CMK (cell line): Measurements from ENCODE around the gene MAP1LC3B2.

Experiments
- DNase-seq: peaks from one replicate; pipeline ENCODE4 v3.0.0-alpha.2; 2010; ENCODE audit warnings: low read depth

Gene MAP1LC3B2

DNA sequence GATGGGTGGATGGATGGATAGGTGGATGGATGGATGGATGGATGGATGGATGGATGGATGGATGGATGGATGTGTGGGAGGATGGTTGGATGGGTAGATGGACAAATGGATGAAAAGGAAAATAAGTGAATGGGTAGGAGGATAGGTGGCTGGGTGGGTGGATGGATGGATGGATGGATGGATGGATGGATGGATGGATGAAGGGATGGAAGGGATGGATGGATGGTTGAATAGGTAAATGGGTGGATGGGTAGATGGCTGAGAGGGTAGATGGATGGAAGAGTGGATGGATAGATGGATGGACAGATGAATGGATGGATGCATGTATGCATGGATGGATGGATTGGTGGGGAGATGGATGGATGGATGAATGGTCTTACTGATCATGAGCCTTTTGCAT lies 36.5 kb downstream of the MAP1LC3B2 start:
- DNase-seq = no peak

DNA sequence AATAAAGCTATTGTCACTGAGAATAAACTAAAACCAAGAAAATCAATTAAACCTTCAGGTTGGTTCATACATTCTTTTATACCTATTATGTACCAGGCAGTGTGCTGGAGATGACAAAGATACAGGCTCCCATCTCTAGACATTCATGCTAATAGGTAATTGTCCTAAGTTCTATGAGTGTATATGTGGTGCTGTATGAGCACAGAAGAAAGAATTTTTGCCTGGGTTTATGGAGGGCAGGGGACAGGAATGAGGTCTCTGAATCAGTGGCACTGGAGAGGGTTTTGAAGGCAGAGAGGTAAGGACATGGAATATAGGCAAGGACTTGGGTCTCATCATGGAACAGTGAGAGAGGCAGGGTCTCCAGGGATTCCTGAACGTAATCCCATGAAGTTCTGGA lies 38.7 kb downstream of the MAP1LC3B2 start:
- DNase-seq = no peak

DNA sequence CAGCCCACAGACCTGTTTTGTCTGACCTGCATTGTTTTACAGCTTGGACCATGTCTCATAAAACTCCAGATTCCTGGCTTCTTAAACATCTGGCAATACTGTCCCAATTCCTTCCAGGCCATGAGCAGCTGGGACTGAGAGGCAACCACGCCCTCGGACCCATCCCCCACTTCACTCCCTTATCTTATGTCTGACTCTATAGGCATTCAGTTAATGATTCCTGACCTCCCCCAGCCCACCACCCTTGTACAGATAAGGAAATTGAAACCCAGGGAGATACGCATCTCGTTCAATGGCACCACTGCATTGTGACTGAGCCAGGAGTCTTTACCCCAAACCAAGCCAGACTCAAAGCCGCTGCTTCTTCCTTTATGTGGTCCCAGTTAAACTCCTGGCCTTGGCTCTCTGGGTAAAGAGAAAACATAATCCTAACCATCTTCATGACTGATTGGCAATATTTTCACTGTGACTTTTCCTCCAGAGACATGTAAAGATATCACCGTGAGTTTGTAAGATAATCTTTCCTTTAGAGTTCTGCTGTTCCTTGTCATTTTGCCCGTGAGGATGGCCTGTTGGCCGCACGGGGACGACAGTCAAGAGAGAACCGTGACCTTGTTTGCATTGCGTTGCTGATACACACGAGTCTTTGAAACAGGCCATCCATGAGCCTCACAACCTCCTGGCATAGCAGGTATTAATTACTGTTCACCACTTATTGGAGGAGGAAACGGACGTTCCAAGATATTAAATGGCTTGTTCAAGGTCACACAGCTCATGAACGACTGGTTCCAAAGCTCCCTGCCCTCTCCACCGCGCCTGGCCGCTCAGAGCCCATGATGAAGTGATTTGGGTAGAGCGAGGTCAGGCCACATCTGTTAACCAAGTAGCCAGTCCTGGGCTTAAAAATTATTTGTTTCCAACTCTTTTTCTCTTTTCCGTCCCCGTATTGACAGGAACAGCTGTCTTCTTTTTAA lies 39.4 kb downstream of the MAP1LC3B2 start:
- no peak for DNase-seq

DNA sequence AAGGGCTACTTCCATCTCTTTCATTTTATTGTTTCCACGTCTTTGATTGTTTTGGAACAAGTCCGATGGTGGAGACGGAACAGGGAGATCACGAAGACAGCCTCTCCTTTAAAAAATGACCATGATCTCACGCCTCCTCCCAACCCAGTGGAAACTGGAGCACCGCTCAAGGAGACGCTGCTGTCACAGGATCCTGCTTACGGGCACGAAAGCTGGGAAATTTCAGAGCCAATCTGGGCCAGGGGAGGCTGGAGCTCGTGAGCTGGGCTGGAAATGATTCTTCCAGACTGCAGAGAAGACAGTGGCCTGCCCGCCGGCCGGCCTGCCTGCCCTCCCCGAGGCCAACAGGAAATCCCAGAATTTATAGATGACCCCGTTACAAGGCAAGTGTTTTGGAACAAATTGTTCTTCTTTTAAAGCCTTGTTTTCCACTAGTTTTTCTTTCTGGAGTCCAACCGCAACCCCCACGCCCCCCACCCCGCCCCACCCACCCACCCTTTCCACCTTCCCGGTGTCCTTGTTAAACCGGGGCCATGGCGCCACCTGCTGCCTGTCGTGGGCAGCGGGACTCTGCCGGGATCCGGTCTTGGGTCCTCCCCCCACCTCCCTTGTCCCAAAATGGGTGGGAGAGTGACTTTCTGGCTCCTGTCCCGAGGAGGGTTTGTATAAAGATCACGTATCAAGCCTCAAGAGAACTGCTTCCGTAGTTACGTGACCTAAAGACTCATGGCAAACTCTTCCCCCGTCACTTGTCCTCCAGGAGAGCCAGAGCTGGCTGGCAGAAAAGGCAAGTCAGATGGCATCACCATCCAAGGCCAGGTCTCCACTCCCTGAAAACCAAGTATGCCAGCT lies 40.3 kb downstream of the MAP1LC3B2 start:
- no peak for DNase-seq

DNA sequence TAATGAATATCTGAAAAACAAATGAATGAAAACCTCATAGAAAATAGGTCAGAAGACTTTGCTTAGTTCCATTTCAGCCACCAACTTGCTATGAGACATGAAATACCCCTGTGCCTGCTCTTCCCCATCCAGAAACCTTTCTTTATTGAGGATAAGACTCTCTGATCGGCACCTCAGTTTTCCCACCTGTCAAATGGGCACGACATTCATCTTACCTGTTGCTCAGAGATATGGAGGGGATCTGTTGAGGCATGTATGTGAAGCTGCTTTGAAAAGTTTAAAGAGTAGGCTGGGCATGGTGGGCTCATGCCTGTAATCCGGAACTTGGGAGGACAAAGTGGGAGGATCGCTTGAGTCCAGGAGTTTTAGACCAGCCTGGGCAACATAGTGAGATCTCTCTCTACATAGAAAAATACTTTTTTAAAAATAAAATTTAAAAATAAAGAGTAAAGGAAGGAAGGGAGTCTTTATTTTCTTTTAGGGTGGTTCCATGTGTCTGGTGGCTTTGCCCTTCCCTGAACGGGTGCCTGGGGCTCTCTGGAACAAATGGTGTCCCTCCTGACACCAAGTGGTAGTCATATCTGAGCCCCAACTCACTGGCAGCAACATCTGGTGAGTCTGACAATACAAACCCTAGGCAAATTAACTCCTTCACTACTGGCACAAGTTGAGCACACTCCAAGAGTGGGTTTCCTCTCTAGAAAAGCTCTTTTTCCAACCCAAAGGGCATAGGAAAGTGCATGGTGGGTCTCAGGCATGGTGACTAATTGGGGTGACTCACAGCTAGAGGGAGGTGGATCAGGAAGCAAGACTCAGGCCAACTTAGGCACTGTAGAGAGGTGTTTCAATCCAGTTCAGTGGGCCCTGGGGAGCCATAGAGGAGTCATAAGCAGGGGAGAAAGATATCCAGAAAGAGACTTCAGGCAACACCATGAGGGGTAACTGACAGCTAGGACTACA lies 42.1 kb downstream of the MAP1LC3B2 start:
- no peak for DNase-seq

DNA sequence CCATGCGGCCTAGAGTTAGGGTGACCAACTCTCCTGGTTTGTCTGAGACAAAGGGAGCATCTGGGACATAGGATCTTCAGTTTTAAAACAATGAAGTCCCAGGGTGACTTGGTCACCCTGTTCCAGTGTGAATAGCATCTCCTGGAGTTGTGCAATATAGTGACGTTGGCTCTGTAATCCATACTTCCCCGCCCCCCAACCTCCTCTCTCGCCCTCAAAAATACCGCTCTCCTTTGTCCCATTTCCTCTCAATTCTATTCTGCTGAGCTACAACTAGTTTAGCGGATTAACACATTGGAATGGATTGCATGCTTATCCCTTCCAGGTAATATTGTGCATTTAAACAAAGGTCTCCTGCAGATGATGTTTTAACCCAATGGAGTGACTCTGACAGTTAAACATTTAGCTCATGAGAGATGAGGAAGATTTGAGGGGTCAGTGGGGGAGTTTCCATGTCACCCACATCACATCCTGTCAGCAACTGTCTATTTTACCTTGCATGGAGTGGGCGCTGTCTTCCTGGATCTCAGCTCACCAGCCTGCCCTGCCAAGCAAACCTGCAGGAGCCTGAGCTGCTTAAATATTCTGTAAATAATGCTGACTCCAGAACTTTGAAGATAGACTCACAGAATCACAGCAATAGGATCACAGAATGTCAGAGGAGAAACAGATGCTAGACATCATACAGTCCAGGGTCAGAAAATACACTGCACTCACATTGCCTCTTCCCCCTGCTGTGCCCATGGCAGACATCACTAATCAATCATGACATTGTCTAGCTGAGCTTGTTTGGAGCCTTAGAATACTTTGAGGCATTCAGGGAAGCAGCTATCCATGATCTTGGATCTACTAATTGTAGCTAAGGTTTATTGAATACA lies 43.0 kb downstream of the MAP1LC3B2 start:
- DNase-seq = no peak

DNA sequence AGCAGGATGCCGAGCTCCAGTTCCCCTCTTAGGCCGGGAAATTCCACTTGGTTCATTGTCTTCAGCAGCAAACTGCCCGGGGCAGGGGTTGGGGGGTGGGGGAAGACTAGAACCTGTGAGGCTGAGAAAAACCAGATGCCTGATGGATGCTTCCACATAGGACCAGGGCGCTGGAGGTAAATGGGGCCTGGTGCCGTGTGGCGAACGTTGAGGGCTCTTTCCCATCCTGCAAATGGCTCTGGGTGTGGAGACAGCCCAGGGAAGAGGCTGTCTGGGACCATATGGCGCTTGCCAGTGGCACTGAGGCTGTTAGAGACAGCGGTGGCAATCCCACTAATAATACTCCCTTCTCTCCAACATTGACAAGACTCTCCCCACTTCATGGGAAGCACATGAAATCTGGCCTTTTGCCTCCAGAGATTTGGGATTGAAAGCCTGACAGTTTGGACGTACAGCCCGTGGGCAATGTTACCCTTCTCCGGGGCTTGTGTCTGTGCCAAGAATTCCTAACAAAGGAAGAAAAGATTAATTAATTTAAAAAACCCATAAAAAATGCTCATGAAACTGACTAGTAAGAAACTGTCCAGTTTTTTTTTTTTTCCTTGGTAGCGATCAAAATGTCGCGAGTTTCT lies 44.5 kb downstream of the MAP1LC3B2 start:
- DNase-seq = no peak

DNA sequence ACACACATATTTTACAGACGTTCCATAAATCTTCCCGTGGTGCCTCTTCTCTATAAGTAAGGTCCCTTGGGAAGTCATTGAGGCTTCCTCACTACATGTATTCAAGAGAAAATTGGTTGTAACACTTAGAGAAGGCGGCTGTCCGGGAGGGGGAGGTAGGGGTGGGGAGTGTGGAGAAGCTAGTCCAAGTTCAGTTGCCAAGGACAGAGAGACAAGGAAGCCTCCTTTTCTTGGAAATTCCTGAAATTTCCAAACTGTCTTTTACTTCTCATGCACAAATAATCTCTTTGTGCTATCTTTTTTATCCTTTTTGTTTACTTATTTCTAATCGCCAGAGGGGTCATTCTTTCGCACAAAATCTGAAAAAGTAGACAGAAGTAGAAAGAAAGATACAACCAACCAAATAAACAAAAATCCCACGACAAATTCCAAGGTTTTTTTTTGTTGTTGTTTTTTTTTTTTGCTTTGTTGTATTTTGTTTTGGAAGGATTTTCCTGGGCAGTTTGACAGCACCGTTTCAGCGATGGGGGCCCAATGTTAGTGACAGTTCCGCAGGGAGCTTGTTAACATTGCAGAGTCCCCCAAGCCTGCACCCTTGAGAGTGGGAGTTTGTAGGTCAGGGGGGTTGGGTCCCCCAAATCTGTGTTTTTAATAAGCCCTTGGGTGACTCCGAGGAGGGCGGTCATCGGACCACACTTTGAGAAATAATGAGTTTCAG lies 45.2 kb downstream of the MAP1LC3B2 start:
- DNase-seq = no peak

DNA sequence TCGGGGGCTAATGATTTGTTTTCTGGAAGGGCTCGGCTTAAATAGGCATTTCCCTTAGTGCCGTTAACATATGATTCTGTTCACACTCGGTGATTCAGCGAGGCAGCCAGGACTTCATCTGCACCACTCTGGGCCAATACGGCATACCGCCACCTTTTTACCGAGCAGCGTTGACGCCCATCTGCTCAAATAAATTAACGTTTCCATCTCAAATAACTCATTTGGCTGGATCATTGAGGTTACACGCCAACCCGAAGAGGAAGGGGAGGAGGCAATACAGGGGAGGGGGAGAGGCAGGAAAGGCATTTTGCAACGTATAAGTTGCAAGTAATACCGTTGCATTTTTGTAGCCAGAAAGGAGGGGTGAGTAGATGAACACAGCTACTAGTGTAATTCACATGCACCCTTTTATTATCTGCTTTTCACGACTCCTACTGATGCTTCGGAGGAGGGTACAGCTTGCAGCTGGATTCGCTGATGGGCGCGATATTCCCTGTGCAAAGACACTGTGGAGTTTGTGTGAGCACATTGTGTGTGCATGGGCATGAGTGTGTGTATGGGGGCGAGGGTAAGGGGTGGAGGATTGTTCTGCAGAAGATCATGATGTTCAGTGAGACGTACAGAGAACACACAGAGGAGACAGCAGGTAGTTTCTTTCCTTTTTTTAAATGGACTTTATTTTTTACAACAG lies 45.9 kb downstream of the MAP1LC3B2 start:
- DNase-seq = no peak

DNA sequence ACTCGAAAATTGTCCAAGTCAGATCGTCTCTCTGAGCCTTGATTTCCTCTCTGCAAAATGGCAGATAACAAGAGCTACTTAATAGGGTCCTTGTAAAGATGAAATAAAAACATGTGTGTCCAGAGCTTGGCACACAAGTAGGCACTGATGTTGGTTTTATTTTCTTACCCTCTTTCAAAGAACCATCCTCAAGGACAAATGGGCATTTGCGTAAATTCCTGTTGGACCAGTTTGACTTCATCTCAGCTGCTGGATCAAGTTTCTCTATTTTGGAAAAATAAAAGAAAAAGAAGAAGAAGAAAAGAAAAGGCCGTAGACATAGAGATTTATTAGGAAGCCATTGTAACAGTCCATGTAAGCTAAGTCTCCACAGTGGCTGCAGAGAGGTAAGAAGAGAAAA lies 47.2 kb downstream of the MAP1LC3B2 start:
- no peak for DNase-seq

DNA sequence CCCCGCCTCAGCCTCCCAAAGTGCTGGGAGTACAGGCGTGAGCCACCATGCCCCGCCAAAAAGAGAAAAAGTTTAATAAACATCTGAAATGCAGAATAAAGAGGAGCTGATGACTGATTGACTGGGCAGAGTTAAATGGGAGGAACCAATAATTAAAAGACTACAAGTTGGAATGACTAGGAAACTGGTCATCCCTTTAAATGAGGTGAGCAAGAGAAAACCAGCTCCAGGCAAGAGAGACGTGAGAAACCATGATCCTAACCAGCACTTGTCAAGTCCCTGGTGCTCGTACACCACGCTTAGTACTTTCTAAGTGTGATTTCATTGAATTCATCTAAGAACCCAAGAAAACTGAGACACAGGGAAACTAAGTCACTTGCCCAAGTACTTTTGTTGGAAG lies 47.9 kb downstream of the MAP1LC3B2 start:
- no peak for DNase-seq

DNA sequence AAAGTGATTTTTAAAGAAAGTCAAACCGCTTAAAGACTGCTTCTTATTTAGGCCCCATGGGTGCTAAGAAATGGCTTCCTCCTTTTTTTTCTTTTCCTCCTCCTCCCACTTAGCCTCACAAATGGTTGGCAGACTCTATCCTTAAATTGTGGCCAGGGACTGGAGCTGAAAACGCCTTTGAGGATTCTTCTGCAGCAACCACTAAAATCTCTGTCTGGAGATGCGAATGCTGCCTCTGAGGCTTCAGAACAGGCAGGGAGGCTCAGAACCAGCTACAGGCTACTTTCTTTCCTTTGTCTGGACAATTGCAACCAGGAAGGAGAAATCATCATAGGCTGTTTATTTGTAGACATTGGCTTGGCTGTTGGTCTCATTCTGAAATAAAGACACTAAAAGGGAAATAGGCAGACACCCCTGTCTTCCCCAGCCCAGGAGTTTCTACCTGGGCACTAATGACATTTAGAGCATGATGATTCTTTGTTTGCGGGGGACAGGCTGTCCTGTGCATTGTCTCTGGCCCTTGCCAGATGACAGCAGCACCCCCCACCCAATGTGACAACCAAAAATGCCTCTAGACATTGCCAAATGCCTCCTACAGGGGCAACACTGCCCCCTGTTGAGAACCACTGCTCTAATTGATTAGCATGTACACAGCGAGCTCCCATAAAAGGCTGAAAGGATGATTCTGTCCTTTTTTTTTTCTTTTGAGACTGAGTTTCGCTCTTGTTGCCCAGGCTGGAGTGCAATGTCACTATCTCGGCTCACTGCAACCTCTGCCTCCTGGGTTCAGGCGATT lies 50.3 kb downstream of the MAP1LC3B2 start:
- peak; percentile 32 for DNase-seq

DNA sequence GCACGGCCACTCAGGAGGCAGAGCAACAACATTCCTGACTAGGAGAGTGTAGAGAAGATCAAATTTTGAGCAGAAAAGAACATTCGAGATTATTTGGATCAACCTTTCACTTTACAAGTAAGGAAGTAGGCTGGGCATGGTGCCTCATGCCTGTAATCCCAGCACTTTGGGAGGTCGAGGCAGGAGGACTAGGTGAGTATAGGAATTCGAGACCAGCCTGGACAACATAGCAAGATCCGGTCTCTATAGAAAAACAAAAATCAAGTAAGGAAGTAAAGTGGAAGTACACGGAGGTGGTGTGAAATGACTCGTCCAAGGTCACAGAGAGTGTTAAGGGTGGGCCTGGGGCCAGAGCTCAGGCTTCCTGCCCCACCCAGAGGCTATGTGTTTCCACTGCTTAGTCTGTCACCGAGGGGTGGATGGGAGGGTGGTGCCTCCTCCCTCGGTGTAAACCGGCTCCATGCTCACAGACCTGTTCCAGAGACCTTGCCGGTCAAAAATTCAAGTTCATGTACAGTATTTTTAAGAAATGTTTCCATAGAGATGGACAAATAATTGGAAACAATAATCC lies 51.9 kb downstream of the MAP1LC3B2 start:
- DNase-seq = no peak

DNA sequence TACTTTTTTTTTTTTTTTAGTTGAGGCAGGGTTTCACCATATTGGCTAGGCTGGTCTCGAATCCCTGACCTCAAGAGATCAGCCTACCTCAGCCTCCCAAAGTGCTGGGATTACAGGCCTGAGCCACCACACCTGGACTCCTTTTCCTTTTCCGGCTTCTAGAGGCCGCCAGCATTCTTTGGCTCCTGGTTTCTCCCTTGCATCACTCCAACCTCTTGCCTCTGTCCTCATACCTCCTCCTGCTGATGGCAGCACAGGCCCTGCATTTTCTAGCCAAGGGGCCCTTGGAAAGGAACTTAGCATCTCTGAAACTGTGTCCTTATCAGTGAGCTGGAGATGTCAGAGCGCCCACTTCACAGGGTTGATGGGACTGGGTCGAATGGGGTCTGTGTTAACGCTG lies 53.3 kb downstream of the MAP1LC3B2 start:
- no peak for DNase-seq

DNA sequence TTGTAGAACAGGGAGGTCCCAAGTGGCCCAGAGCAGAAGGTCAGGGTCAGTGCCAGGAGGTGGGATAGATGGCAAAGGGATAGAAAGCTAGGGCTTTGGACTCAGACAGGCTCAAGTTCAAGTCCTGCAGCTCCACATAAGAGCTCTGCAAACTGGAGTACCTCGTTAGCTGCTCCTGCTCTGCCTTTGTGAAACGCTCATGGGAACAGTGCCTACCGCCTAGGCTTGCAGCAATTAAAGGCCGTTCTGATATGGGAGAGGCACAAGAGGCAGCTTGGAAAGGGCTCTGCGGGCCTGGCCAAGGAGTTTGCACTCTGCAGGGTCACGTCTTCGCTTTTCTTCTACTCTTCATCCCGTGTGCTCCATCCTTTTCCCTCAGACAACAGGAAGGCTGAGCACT lies 54.1 kb downstream of the MAP1LC3B2 start:
- no peak for DNase-seq

DNA sequence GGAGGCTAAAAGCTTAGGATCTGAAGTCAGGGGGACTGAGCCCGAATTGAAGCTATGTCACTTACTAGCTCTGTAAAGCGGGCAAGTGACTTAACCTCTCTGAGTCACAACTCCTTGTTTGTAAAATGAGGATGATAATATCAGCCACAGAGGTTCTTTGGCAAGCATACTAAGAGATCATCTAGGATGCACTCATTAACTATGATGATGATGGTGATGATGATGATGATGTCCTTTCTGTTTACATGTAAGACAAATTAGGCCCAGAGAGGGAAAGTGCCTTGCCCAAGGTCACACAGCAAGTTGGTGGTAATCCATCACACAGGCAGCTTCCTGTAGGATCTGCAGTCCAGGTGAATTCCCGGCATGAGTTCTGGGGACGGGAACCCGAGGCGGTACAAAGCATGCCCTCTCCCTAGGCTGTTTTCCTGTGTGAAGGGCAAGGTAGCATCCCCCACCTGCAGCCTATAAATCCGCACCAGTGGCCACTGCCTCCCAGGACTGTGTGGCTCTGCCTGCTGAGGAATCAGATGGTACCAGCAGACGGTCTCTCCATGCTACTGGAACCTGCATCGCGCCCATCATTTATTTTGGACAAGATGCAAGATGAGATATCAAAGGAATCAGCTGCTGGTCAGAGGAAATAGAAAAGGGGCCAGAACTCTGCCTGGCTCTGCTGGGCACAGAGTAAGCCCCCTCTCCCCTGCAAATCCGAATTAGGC lies 55.2 kb downstream of the MAP1LC3B2 start:
- DNase-seq = no peak
